Measurements from ENCODE around the gene ZNG1F. TPM values are rescaled to one million over a fixed set of nuclear protein-coding genes. Genes with fewer than 3 reads are reported as not detected.
"Not testable (repeated sequence)": the region's sequence is repeated elsewhere in the genome, so short reads cannot be mapped to it uniquely, and the experiment has no call there.

ZNG1F gene
- total and polyA plus RNA-seq, 2 of the 4 experiments (the other 2 are of a cell fraction), result 3.4 to 6.5 TPM

GRCh38 chr9:41188439-41188838 lies 678 bp downstream of the ZNG1F start:
- BruUV-seq (replicated peaks); H2BK20ac ChIP-seq (ENCODE audit: low read depth, low read length); CTCF ChIA-PET: not testable (repeated sequence)

GRCh38 chr9:41174994-41175393 lies 14.1 kb downstream of the ZNG1F start:
- ATAC-seq (ENCODE audit: low read depth); POLR2A ChIA-PET (ENCODE audit: unreplicated experiment); H2BK5ac ChIP-seq (ENCODE audit: low read depth, low read length, poor library complexity, severe bottlenecking); H3K14ac ChIP-seq (replicated peaks; ENCODE audit: low read depth, low read length); H3K23ac ChIP-seq (ENCODE audit: low read depth, low read length); H4K8ac ChIP-seq (ENCODE audit: low read depth in 2 of 2, low read length in 2 of 2); H3K4ac ChIP-seq (ENCODE audit: low read depth, low read length); dilution Hi-C loops (cut with HindIII; ENCODE audit: low sequenced_read_pairs, unreplicated experiment); H2BK120ac ChIP-seq (ENCODE audit: low read depth, low read length); H3K4me3 ChIP-seq (ENCODE audit: insufficient read depth, low read depth, low read length); H4K20me1 ChIP-seq (ENCODE audit: insufficient read depth, low read length); in situ Hi-C loops (cut with MboI; ENCODE audit: low sequenced_read_pairs); H3K9me1 ChIP-seq (ENCODE audit: insufficient read depth, low read length); H3K9ac ChIP-seq (ENCODE audit: low read depth, low read length); H2AK9ac ChIP-seq (replicated peaks; ENCODE audit: low read depth, low read length, poor library complexity); H3K18ac ChIP-seq (ENCODE audit: low read depth, low read length); BruUV-seq (replicated peaks); H3K27me3 ChIP-seq (ENCODE audit: control insufficient read depth, insufficient read depth, low read length); H2BK20ac ChIP-seq (ENCODE audit: low read depth, low read length); CTCF ChIA-PET; H2AK5ac ChIP-seq (ENCODE audit: low read depth, low read length); H3K36me3 ChIP-seq (ENCODE audit: control insufficient read depth, insufficient read depth, low read length); DNase-seq; intact Hi-C loops (cut with micrococcal nuclease); H2AFZ ChIP-seq (replicated peaks; ENCODE audit: low read length, poor library complexity); H3K4me2 ChIP-seq (ENCODE audit: low read depth, low read length); H2BK15ac ChIP-seq (ENCODE audit: low read depth, low read length); H3K56ac ChIP-seq (ENCODE audit: extremely low read depth, insufficient read depth, low read length); H4K5ac ChIP-seq (ENCODE audit: low read depth, low read length); H3K79me1 ChIP-seq (ENCODE audit: low read depth in 1 of 2, low read length in 2 of 2); H3K27ac ChIP-seq (ENCODE audit: insufficient read depth, low read length); H4K91ac ChIP-seq (ENCODE audit: insufficient read depth, low read depth, low read length); H3K9me3 ChIP-seq (ENCODE audit: control insufficient read depth, insufficient read depth, low read length); H3K4me1 ChIP-seq (ENCODE audit: control insufficient read depth, insufficient read depth, low read length): not testable (repeated sequence)
- WGBS, 2 experiments (ENCODE audit: extremely low coverage in 2 of 2, insufficient read length in 1 of 2), result no CpG with 5 or more reads among the region's 4 CpGs

More at GRCh38 chr9:41188439-41188838, 678 bp downstream of the ZNG1F start:
- no CpG with 5 or more reads among the region's 11 CpGs for WGBS, 2 experiments (ENCODE audit: extremely low coverage in 2 of 2, insufficient read length in 1 of 2)
- H3K56ac ChIP-seq (ENCODE audit: extremely low read depth, insufficient read depth, low read length); H4K91ac ChIP-seq (ENCODE audit: insufficient read depth, low read depth, low read length); H2BK5ac ChIP-seq (ENCODE audit: low read depth, low read length, poor library complexity, severe bottlenecking); intact Hi-C loops (cut with micrococcal nuclease); DNase-seq; H2AFZ ChIP-seq (replicated peaks; ENCODE audit: low read length, poor library complexity); H3K4me2 ChIP-seq (ENCODE audit: low read depth, low read length); H3K4me3 ChIP-seq (ENCODE audit: insufficient read depth, low read depth, low read length); H3K9me3 ChIP-seq (ENCODE audit: control insufficient read depth, insufficient read depth, low read length); H2AK5ac ChIP-seq (ENCODE audit: low read depth, low read length); H2BK15ac ChIP-seq (ENCODE audit: low read depth, low read length); H3K79me1 ChIP-seq (ENCODE audit: low read depth in 1 of 2, low read length in 2 of 2); H2BK120ac ChIP-seq (ENCODE audit: low read depth, low read length); H3K4ac ChIP-seq (ENCODE audit: low read depth, low read length); POLR2A ChIA-PET (ENCODE audit: unreplicated experiment); H3K4me1 ChIP-seq (ENCODE audit: control insufficient read depth, insufficient read depth, low read length); H3K27me3 ChIP-seq (ENCODE audit: control insufficient read depth, insufficient read depth, low read length); H3K23ac ChIP-seq (ENCODE audit: low read depth, low read length); H3K14ac ChIP-seq (replicated peaks; ENCODE audit: low read depth, low read length); H4K8ac ChIP-seq (ENCODE audit: low read depth in 2 of 2, low read length in 2 of 2); H3K18ac ChIP-seq (ENCODE audit: low read depth, low read length); dilution Hi-C loops (cut with HindIII; ENCODE audit: low sequenced_read_pairs, unreplicated experiment); H4K20me1 ChIP-seq (ENCODE audit: insufficient read depth, low read length); H3K9ac ChIP-seq (ENCODE audit: low read depth, low read length); ATAC-seq (ENCODE audit: low read depth); H3K36me3 ChIP-seq (ENCODE audit: control insufficient read depth, insufficient read depth, low read length); H3K27ac ChIP-seq (ENCODE audit: insufficient read depth, low read length); H2AK9ac ChIP-seq (replicated peaks; ENCODE audit: low read depth, low read length, poor library complexity); in situ Hi-C loops (cut with MboI; ENCODE audit: low sequenced_read_pairs); H4K5ac ChIP-seq (ENCODE audit: low read depth, low read length); H3K9me1 ChIP-seq (ENCODE audit: insufficient read depth, low read length): not testable (repeated sequence)

All from IMR-90 (cell line).